HepG2 (cell line): ENCODE results near the gene MAP2K6. TPM values are rescaled to one million over a fixed set of nuclear protein-coding genes. Genes with fewer than 3 reads are reported as not detected.

ENCODE experiments used
- CCDC6 ChIP-seq: sonication (generic); formaldehyde crosslinking; IDR thresholded peaks from 2 replicates; pipeline ENCODE4 v1.8.1; 2022; ENCODE audit warnings: mild to moderate bottlenecking, missing genetic modification reagents, moderate library complexity
- GTF3A ChIP-seq: sonication (generic); formaldehyde crosslinking; conservative IDR thresholded peaks from 2 replicates; pipeline ENCODE4 v1.4.0; 2020; ENCODE audit warnings: mild to moderate bottlenecking, missing genetic modification reagents
- KDM4B ChIP-seq: sonication (generic); formaldehyde crosslinking; IDR thresholded peaks from 2 replicates; pipeline ENCODE4 v1.4.0; 2020; ENCODE audit warnings: missing genetic modification reagents
- MEIS2 ChIP-seq: sonication (generic); formaldehyde crosslinking; IDR thresholded peaks from 2 replicates; pipeline ENCODE4 v1.9.0; 2021; ENCODE audit warnings: mild to moderate bottlenecking, missing genetic modification reagents
- MYNN ChIP-seq: sonication (generic); formaldehyde crosslinking; IDR thresholded peaks from 2 replicates; pipeline ENCODE4 v1.4.0; 2020; ENCODE audit warnings: mild to moderate bottlenecking, low read depth, missing genetic modification reagents
- RELA ChIP-seq: sonication (generic); formaldehyde crosslinking; IDR thresholded peaks from 2 replicates; pipeline ENCODE4 v1.4.0; 2020; ENCODE audit warnings: missing genetic modification reagents
- RFX1 ChIP-seq: fragments of 450-650 bp; IDR thresholded peaks from 2 replicates; pipeline ENCODE4 v1.6.1; 2017
- polyA plus RNA-seq, 8 experiments: library from polyadenylated mRNA; depleted of rRNA in 3 of 8; stranded (reverse) in 7 of 8; unstranded in 1 of 8; fragments of >200 nt; fragmentation: Illumina TruSeq in 4 of 8; extraction: Trizol in 4 of 8; gene quantifications; 2 replicates each; pipeline versions ENCODE4 v1.2.1 to v1.2.3, GENCODE V29; 2011 to 2016; ENCODE audit warnings: low read depth in 4 of 8, missing spikeins in 1 of 8, mixed read lengths in 1 of 8; ENCODE audit not compliant: insufficient read depth in 1 of 8
- total RNA-seq, 5 experiments: library from RNA; depleted of rRNA; stranded (reverse); fragments of >200 nt; fragmentation: Illumina TruSeq; extraction: Trizol; gene quantifications; 2 replicates each; pipeline ENCODE4 v1.2.3, GENCODE V29; 2016; ENCODE audit warnings: low read depth in 1 of 5
- TF ChIP-seq, protein P1 (sequence below): IDR thresholded peaks from 2 replicates; pipeline ENCODE4 v1.6.1; 2016; ENCODE audit warnings: low read depth
- TF ChIP-seq, protein P2 (sequence below): sonication (generic); formaldehyde crosslinking; IDR thresholded peaks from 2 replicates; pipeline ENCODE4 v1.4.0; 2020; ENCODE audit warnings: missing genetic modification reagents
- TF ChIP-seq, protein P3 (sequence below), 2 experiments: fragments of 450-650 bp in 1 of 2; sonication (generic) in 1 of 2; formaldehyde crosslinking in 1 of 2; IDR thresholded peaks; 2 replicates each; pipeline versions ENCODE4 v1.6.1 to v1.8.0; 2016 to 2022; ENCODE audit warnings: antibody characterized with exemption in 1 of 2, mild to moderate bottlenecking in 1 of 2, missing genetic modification reagents in 1 of 2

The MAP2K6 gene
- total and polyA plus RNA-seq, 2 of the 13 experiments (the other 11 are each of a cell fraction or from before 2014, with no cell fraction given): 5.1 to 33.6 TPM

DNA sequence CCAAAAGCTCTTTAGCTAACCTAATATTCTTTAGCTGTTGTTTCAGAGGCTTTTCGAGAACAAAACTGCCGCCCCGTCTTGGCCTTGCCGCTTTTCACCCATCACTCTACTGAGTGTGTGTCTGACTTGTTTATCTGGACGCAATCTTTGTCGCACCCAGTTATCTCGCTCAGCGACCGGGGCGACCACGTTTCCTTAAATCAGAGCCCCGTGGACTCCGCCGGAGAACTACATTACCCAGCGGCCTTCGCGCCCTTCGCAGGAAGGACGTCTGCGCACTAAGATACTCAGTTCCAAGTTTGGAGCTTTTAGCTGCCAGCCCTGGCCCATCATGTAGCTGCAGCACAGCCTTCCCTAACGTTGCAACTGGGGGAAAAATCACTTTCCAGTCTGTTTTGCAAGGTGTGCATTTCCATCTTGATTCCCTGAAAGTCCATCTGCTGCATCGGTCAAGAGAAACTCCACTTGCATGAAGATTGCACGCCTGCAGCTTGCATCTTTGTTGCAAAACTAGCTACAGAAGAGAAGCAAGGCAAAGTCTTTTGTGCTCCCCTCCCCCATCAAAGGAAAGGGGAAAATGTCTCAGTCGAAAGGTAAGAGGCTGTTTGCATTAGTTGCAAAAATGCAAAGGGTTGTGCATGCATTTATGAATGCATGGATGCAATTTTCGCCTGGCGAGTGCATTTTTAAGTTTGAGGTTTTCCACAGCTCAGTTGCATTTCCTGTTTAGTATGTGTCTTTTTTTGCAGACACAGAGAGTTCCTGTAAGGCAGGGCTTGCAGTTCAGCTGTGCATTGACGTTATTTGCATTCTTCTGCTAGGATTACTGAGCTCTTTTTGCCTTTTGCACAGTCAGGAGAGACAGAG lies at the start of gene MAP2K6 (continued):
- TF ChIP-seq, protein P1, sequence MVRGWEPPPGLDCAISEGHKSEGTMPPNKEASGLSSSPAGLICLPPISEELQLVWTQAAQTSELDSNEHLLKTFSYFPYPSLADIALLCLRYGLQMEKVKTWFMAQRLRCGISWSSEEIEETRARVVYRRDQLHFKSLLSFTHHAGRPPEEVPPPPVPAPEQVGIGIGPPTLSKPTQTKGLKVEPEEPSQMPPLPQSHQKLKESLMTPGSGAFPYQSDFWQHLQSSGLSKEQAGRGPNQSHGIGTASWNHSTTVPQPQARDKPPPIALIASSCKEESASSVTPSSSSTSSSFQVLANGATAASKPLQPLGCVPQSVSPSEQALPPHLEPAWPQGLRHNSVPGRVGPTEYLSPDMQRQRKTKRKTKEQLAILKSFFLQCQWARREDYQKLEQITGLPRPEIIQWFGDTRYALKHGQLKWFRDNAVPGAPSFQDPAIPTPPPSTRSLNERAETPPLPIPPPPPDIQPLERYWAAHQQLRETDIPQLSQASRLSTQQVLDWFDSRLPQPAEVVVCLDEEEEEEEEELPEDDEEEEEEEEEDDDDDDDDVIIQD (CRISPR knock-in tag): no peak
- no peak for TF ChIP-seq GTF3A (CRISPR knock-in tag)
- TF ChIP-seq, protein P2, sequence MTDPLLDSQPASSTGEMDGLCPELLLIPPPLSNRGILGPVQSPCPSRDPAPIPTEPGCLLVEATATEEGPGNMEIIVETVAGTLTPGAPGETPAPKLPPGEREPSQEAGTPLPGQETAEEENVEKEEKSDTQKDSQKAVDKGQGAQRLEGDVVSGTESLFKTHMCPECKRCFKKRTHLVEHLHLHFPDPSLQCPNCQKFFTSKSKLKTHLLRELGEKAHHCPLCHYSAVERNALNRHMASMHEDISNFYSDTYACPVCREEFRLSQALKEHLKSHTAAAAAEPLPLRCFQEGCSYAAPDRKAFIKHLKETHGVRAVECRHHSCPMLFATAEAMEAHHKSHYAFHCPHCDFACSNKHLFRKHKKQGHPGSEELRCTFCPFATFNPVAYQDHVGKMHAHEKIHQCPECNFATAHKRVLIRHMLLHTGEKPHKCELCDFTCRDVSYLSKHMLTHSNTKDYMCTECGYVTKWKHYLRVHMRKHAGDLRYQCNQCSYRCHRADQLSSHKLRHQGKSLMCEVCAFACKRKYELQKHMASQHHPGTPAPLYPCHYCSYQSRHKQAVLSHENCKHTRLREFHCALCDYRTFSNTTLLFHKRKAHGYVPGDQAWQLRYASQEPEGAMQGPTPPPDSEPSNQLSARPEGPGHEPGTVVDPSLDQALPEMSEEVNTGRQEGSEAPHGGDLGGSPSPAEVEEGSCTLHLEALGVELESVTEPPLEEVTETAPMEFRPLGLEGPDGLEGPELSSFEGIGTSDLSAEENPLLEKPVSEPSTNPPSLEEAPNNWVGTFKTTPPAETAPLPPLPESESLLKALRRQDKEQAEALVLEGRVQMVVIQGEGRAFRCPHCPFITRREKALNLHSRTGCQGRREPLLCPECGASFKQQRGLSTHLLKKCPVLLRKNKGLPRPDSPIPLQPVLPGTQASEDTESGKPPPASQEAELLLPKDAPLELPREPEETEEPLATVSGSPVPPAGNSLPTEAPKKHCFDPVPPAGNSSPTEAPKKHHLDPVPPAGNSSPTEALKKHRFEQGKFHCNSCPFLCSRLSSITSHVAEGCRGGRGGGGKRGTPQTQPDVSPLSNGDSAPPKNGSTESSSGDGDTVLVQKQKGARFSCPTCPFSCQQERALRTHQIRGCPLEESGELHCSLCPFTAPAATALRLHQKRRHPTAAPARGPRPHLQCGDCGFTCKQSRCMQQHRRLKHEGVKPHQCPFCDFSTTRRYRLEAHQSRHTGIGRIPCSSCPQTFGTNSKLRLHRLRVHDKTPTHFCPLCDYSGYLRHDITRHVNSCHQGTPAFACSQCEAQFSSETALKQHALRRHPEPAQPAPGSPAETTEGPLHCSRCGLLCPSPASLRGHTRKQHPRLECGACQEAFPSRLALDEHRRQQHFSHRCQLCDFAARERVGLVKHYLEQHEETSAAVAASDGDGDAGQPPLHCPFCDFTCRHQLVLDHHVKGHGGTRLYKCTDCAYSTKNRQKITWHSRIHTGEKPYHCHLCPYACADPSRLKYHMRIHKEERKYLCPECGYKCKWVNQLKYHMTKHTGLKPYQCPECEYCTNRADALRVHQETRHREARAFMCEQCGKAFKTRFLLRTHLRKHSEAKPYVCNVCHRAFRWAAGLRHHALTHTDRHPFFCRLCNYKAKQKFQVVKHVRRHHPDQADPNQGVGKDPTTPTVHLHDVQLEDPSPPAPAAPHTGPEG (CRISPR knock-in tag): peak; percentile 49; the same call in 1 of the 2 replicates
- TF ChIP-seq MYNN (CRISPR knock-in tag): 0 out of 2 replicates have a peak, but pooled peaks have one; percentile 33
- TF ChIP-seq KDM4B (CRISPR knock-in tag): no peak
- no peak for TF ChIP-seq MEIS2 (CRISPR knock-in tag)
- TF ChIP-seq CCDC6 (CRISPR knock-in tag): no peak
- TF ChIP-seq RELA (CRISPR knock-in tag): no peak
- no peak for TF ChIP-seq RFX1
- TF ChIP-seq, protein P3, sequence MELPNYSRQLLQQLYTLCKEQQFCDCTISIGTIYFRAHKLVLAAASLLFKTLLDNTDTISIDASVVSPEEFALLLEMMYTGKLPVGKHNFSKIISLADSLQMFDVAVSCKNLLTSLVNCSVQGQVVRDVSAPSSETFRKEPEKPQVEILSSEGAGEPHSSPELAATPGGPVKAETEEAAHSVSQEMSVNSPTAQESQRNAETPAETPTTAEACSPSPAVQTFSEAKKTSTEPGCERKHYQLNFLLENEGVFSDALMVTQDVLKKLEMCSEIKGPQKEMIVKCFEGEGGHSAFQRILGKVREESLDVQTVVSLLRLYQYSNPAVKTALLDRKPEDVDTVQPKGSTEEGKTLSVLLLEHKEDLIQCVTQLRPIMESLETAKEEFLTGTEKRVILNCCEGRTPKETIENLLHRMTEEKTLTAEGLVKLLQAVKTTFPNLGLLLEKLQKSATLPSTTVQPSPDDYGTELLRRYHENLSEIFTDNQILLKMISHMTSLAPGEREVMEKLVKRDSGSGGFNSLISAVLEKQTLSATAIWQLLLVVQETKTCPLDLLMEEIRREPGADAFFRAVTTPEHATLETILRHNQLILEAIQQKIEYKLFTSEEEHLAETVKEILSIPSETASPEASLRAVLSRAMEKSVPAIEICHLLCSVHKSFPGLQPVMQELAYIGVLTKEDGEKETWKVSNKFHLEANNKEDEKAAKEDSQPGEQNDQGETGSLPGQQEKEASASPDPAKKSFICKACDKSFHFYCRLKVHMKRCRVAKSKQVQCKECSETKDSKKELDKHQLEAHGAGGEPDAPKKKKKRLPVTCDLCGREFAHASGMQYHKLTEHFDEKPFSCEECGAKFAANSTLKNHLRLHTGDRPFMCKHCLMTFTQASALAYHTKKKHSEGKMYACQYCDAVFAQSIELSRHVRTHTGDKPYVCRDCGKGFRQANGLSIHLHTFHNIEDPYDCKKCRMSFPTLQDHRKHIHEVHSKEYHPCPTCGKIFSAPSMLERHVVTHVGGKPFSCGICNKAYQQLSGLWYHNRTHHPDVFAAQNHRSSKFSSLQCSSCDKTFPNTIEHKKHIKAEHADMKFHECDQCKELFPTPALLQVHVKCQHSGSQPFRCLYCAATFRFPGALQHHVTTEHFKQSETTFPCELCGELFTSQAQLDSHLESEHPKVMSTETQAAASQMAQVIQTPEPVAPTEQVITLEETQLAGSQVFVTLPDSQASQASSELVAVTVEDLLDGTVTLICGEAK (IDR thresholded peaks at IDR 0.05): no peak
- TF ChIP-seq, protein P3 (CRISPR knock-in tag; IDR thresholded peaks at IDR 0.05): 0 out of 2 replicates have a peak, but pooled peaks have one; percentile 38
